Measurements from ENCODE around the gene LEF1. TPM values are rescaled to one million over a fixed set of nuclear protein-coding genes. Genes with fewer than 3 reads are reported as not detected.

LEF1 gene
- total and polyA plus RNA-seq, 2 of the 8 experiments (the other 6 are each of a cell fraction or from before 2014, with no cell fraction given): 2.6 to 5.2 TPM

DNA sequence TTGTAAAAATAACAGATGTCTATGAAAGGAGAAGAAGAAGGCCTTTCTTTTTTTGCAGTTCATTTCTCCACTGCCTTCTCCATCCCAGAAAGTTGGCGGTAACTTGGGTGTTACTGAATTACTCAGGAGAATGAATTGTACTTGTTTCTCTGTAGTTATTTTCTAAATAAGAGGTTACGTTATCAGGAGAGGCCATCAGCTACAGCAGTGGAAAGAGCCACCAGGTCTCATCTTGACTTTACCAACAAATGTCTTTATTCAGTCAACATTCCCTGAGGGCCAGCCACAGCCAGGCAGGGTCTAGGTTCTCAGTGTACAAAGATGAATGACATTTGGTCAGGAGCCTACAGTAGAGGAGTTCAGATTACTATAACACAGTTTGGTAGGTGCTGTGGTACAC, 170.9 kb downstream of the LEF1 start:
- Histone ChIP-seq H3K9me3 (ENCODE audit: insufficient read depth in 2 of 2, low read depth in 1 of 2, low read length in 1 of 2) (peaks cover 4 to 9% of the 10 kb centered on the region in 2 experiments; a peak in 1 of 4 replicates), H3K4me2 (ENCODE audit: insufficient read depth in 1 of 2, low read depth in 2 of 2, low read length in 2 of 2) (no peak overlapping the region), H2AFZ (ENCODE audit: low read length) (no peak overlapping the region), H3K56ac (replicated peaks; ENCODE audit: insufficient read length, low read depth, low read length) (no peak overlapping the region), H3K4me1 (replicated peaks in 1 of 4; ENCODE audit: control insufficient read depth in 3 of 4, insufficient read depth in 4 of 4, low read length in 3 of 4) (no peaks in the 10 kb centered on the region), H2BK12ac (ENCODE audit: low read depth, low read length) (no peak overlapping the region), H3K23me2 (ENCODE audit: low read depth, low read length) (no peaks in the 10 kb centered on the region), H3K18ac (ENCODE audit: extremely low read depth, low read length) (no peak overlapping the region), H3K14ac (ENCODE audit: insufficient read length) (no peak overlapping the region), H4K91ac (replicated peaks; ENCODE audit: insufficient read length, low read length) (no peak overlapping the region), H3K79me1 (ENCODE audit: low read depth, low read length) (peaks cover 9% of the 10 kb centered on the region), H2BK5ac (ENCODE audit: low read depth, low read length) (no peak overlapping the region), H3K9ac (replicated peaks in 1 of 4; ENCODE audit: extremely low read depth in 1 of 4, low read depth in 3 of 4, low read length in 3 of 4) (no peak overlapping the region), H4K5ac (ENCODE audit: insufficient read length, low read depth, low read length) (no peak overlapping the region), H3K27ac (ENCODE audit: low read depth, low read length) (no peak overlapping the region), H3K23ac (ENCODE audit: insufficient read length) (no peak overlapping the region), H2BK120ac (replicated peaks; ENCODE audit: low read depth, low read length) (no peak overlapping the region), H3K79me2 (ENCODE audit: control insufficient read depth in 1 of 2, insufficient read depth in 2 of 2, low read length in 2 of 2) (peaks cover 6 to 48% of the 10 kb centered on the region in 2 experiments; a peak in 3 of 4 replicates), H3K36me3 (ENCODE audit: control insufficient read depth in 2 of 4, insufficient read depth in 4 of 4, low read length in 3 of 4) (peaks cover 0 to 16% (median 1%) of the 10 kb centered on the region in 4 experiments; a peak in 4 of 8 replicates), H2AK5ac (ENCODE audit: low read depth, low read length) (no peak overlapping the region), H2BK15ac (ENCODE audit: low read length) (no peak overlapping the region), H3K4me3 (ENCODE audit: extremely low read depth in 1 of 4, insufficient read depth in 2 of 4, low read depth in 3 of 4, low read length in 4 of 4) (no peak overlapping the region), H4K20me1 (replicated peaks in 1 of 2; ENCODE audit: control insufficient read depth in 1 of 2, insufficient read depth in 2 of 2, low read length in 2 of 2) (peaks cover 0 to 2% of the 10 kb centered on the region in 2 experiments), H3K4ac (replicated peaks; ENCODE audit: insufficient read length, low read depth, low read length) (no peak overlapping the region), H4K8ac (ENCODE audit: extremely low read depth, insufficient read depth, low read length) (no peak overlapping the region), H2BK20ac (ENCODE audit: low read length) (no peak overlapping the region), H3K27me3 (replicated peaks in 1 of 4; ENCODE audit: control insufficient read depth in 3 of 4, extremely low read depth in 1 of 4, insufficient read depth in 3 of 4, low read length in 3 of 4) (no peaks in the 10 kb centered on the region)
- POLR2A ChIA-PET (ENCODE audit: partially characterized antibody): no interaction called here
- DNase-seq (ENCODE audit: low read depth in 1 of 2, low spot score in 2 of 2) (no peak), FAIRE-seq (no peak)
- WGBS, 2 experiments (ENCODE audit: extremely low coverage in 1 of 2, insufficient coverage in 1 of 2, insufficient read length in 1 of 2, insufficient replicate concordance in 2 of 2, low coverage in 1 of 2, low lambda C conversion rate in 2 of 2, missing lambda C conversion rate in 1 of 2): 87% methylated on average over 2 of the region's 2 CpGs; no CpG with 5 or more reads in 1 of the 2 experiments
- CTCF ChIA-PET (ENCODE audit: partially characterized antibody): interaction anchor here (1.3 to 1.5 kb wide), 2 partner anchors 46 to 575 kb away, joined by 3 to 9 read pairs; no protein-coding TSS in a partner anchor
- TF ChIP-seq EGR1 (IDR thresholded peaks at IDR 0.05; ENCODE audit: borderline replicate concordance, low read depth, low read length) (no peak), KDM5A (IDR thresholded peaks at IDR 0.05; ENCODE audit: low read length) (no peak), POLR2AphosphoS5 (IDR thresholded peaks at IDR 0.05; ENCODE audit: low read depth, low read length) (no peak), GTF2F1 (IDR thresholded peaks at IDR 0.05; ENCODE audit: borderline replicate concordance, low read depth, low read length) (no peak), KDM4A (IDR thresholded peaks at IDR 0.05; ENCODE audit: low read depth, low read length, severe bottlenecking) (no peak), RNF2 (IDR thresholded peaks at IDR 0.05; ENCODE audit: borderline replicate concordance, low read depth, low read length, missing control alignments, poor library complexity, severe bottlenecking) (no peak), FOSL1 (IDR thresholded peaks at IDR 0.05; ENCODE audit: insufficient read depth, low read depth, low read length) (no peak), TBP (IDR thresholded peaks at IDR 0.05; ENCODE audit: low read depth, low read length) (no peak), YY1 (IDR thresholded peaks at IDR 0.05; ENCODE audit: low read depth, low read length) (no peak), RFX5 (IDR thresholded peaks at IDR 0.05; ENCODE audit: borderline replicate concordance, low read depth, low read length) (no peak), CEBPB (IDR thresholded peaks at IDR 0.05; ENCODE audit: low read depth, low read length) (no peak)
- TF ChIP-seq, protein P1, sequence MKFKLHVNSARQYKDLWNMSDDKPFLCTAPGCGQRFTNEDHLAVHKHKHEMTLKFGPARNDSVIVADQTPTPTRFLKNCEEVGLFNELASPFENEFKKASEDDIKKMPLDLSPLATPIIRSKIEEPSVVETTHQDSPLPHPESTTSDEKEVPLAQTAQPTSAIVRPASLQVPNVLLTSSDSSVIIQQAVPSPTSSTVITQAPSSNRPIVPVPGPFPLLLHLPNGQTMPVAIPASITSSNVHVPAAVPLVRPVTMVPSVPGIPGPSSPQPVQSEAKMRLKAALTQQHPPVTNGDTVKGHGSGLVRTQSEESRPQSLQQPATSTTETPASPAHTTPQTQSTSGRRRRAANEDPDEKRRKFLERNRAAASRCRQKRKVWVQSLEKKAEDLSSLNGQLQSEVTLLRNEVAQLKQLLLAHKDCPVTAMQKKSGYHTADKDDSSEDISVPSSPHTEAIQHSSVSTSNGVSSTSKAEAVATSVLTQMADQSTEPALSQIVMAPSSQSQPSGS (IDR thresholded peaks at IDR 0.05; ENCODE audit: low read length): no peak

All from H1 (cell line).